ENCODE data around the gene TENM3.
"Not testable (repeated sequence)": the region's sequence is repeated elsewhere in the genome, so short reads cannot be mapped to it uniquely, and the experiment has no call there.

TENM3 gene

GRCh38 chr4:182344968-182345367, 101.8 kb downstream of the TENM3 start:
- no peak for DNase-seq

GRCh38 chr4:182346250-182346649, 103.0 kb downstream of the TENM3 start:
- DNase-seq = no peak

- DNase-seq = no peak
Measured at GRCh38 chr4:182346675-182347375, 103.6 kb downstream of the TENM3 start.

- DNase-seq = no peak
Measured at GRCh38 chr4:182348779-182349326, 105.7 kb downstream of the TENM3 start.

GRCh38 chr4:182350041-182350440, 106.8 kb downstream of the TENM3 start:
- DNase-seq = no peak

- DNase-seq = no peak
Measured at GRCh38 chr4:182351485-182351884, 108.3 kb downstream of the TENM3 start.

GRCh38 chr4:182354106-182354505, 110.9 kb downstream of the TENM3 start:
- DNase-seq = no peak

GRCh38 chr4:182354867-182355266, 111.7 kb downstream of the TENM3 start:
- no peak for DNase-seq

- no peak for DNase-seq
Measured at GRCh38 chr4:182367153-182367552, 124.0 kb downstream of the TENM3 start.

GRCh38 chr4:182369211-182369610, 126.0 kb downstream of the TENM3 start:
- no peak for DNase-seq

- no peak for DNase-seq
Measured at GRCh38 chr4:182370491-182370890, 127.3 kb downstream of the TENM3 start.

- DNase-seq = no peak
Measured at GRCh38 chr4:182380771-182381181, 137.6 kb downstream of the TENM3 start.

GRCh38 chr4:182382941-182383340, 139.7 kb downstream of the TENM3 start:
- no peak for DNase-seq

- no peak for DNase-seq
Measured at GRCh38 chr4:182384631-182385091, 141.5 kb downstream of the TENM3 start.

- DNase-seq = no peak
Measured at GRCh38 chr4:182385897-182386296, 142.7 kb downstream of the TENM3 start.

- not testable (repeated sequence) for DNase-seq
Measured at GRCh38 chr4:182386576-182386975, 143.4 kb downstream of the TENM3 start.

- no peak for DNase-seq
Measured at GRCh38 chr4:182391111-182391684, 148.0 kb downstream of the TENM3 start.

GRCh38 chr4:182394181-182394580, 151.0 kb downstream of the TENM3 start:
- no peak for DNase-seq

GRCh38 chr4:182400081-182400480, 156.9 kb downstream of the TENM3 start:
- DNase-seq = no peak

- DNase-seq = no peak
Measured at GRCh38 chr4:182400790-182401189, 157.6 kb downstream of the TENM3 start.

GRCh38 chr4:182404376-182404775, 161.2 kb downstream of the TENM3 start:
- DNase-seq = no peak

- no peak for DNase-seq
Measured at GRCh38 chr4:182405087-182405486, 161.9 kb downstream of the TENM3 start.

- DNase-seq = no peak
Measured at GRCh38 chr4:182409271-182409670, 166.1 kb downstream of the TENM3 start.

- DNase-seq = no peak
Measured at GRCh38 chr4:182411391-182411790, 168.2 kb downstream of the TENM3 start.
